Inflammatory macrophage treated with lipopolysaccharide for 1 hour (primary cell): ENCODE data around the gene CRB1.
A peak's percentile ranks its signal among the peaks of the same experiment; 100 is the strongest.

Experiments used
- DNase-seq, 2 donors: peaks; one replicate each; pipeline ENCODE4 v3.0.0-alpha.2; 2020 to 2022

The CRB1 gene

GRCh38 chr1:197268012-197268411 lies at the start of gene CRB1:
Gene CRB1, plus strand, starts transcription at chr1:197268252. Its CDS starts 161 bp downstream, at chr1:197268413.
- no peak for DNase-seq

- no peak for DNase-seq
These were observed 49.2 kb upstream of the CRB1 start for GRCh38 chr1:197218857-197219256.

- DNase-seq, result no peak
These were observed 45.9 kb upstream of the CRB1 start for GRCh38 chr1:197222025-197222685.

- DNase-seq, result no peak
These were observed 45.3 kb upstream of the CRB1 start for GRCh38 chr1:197222780-197223179.

GRCh38 chr1:197224160-197224559 lies 43.9 kb upstream of the CRB1 start:
- no peak for DNase-seq

- no peak for DNase-seq
These were observed 42.4 kb upstream of the CRB1 start for GRCh38 chr1:197225611-197226010.

- no peak for DNase-seq
These were observed 33.5 kb upstream of the CRB1 start for GRCh38 chr1:197234581-197234980.

- no peak for DNase-seq
These were observed 32.7 kb upstream of the CRB1 start for GRCh38 chr1:197235355-197235754.

GRCh38 chr1:197247465-197247864 lies 20.6 kb upstream of the CRB1 start:
- no peak for DNase-seq

- DNase-seq, result no peak
These were observed 18.7 kb upstream of the CRB1 start for GRCh38 chr1:197249324-197249723.

GRCh38 chr1:197250616-197251015 lies 17.4 kb upstream of the CRB1 start:
- no peak for DNase-seq

GRCh38 chr1:197252973-197253372 lies 15.1 kb upstream of the CRB1 start:
- no peak for DNase-seq

GRCh38 chr1:197254866-197255265 lies 13.2 kb upstream of the CRB1 start:
- no peak for DNase-seq

GRCh38 chr1:197264936-197265567 lies 3.0 kb upstream of the CRB1 start:
- no peak for DNase-seq

GRCh38 chr1:197269053-197269452 lies 1.0 kb downstream of the CRB1 start:
- no peak for DNase-seq

GRCh38 chr1:197272791-197273190 lies 4.7 kb downstream of the CRB1 start:
- peak; percentile 37 to 41 for DNase-seq

GRCh38 chr1:197277166-197277565 lies 9.1 kb downstream of the CRB1 start:
- no peak for DNase-seq

- no peak for DNase-seq
These were observed 16.3 kb downstream of the CRB1 start for GRCh38 chr1:197284325-197284724.

- peak; percentile 40 to 63 for DNase-seq
These were observed 16.9 kb downstream of the CRB1 start for GRCh38 chr1:197284966-197285365.

GRCh38 chr1:197285526-197286205 lies 17.6 kb downstream of the CRB1 start:
- no peak for DNase-seq

GRCh38 chr1:197286634-197287033 lies 18.6 kb downstream of the CRB1 start:
- no peak for DNase-seq

- no peak for DNase-seq
These were observed 19.8 kb downstream of the CRB1 start for GRCh38 chr1:197287863-197288262.

- DNase-seq, result no peak
These were observed 34.7 kb downstream of the CRB1 start for GRCh38 chr1:197302775-197303174.

GRCh38 chr1:197303463-197303862 lies 35.4 kb downstream of the CRB1 start:
- DNase-seq, result no peak
